ENCODE measurements around the gene ALDH2. TPM values are rescaled to one million over a fixed set of nuclear protein-coding genes. Genes with fewer than 3 reads are reported as not detected.
A peak's percentile ranks its signal among the peaks of the same experiment; 100 is the strongest.

The ALDH2 gene
- total and polyA plus RNA-seq, 9 of the 15 experiments (the other 6 are each of a cell fraction or from before 2014, with no cell fraction given): 1.9 to 22.5 (median 12.2) TPM

DNA sequence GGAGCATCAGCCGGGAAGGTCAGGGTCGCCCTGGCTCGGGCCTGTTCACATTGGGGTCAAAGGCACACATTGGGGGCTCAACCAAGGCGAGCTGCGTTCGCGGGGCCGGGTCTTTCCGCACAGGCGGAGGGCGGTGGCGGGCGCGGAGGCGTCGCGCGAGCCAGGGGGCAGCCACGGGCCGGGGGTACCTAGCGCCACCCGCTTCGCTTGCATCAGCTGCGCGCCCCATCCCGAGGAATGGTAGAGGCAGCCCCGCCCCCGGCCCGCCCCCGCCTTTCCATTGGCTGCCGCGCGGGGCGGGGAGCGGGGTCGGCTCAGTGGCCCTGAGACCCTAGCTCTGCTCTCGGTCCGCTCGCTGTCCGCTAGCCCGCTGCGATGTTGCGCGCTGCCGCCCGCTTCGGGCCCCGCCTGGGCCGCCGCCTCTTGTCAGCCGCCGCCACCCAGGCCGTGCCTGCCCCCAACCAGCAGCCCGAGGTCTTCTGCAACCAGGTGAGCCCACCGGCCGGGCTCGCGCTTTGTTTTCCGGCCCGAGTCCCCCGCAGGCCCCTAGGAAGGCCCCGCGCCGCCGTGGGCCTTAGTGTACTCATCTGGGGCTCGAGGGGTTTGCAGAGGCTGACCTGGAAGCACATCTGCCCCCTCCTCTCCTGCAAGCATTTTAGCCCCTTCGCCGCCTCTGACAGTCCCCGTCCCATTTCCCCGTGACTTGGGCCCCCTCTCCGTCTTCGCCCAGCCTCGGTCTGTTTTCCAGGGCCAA lies at the start of gene ALDH2 (continued):
- no peak for TF ChIP-seq ZNF699 (CRISPR knock-in tag; IDR thresholded peaks at IDR 0.05; ENCODE audit: insufficient replicate concordance)
- TF ChIP-seq, protein P1, sequence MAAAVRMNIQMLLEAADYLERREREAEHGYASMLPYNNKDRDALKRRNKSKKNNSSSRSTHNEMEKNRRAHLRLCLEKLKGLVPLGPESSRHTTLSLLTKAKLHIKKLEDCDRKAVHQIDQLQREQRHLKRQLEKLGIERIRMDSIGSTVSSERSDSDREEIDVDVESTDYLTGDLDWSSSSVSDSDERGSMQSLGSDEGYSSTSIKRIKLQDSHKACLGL (CRISPR knock-in tag; IDR thresholded peaks at IDR 0.05; ENCODE audit: borderline replicate concordance, poor library complexity, severe bottlenecking): no peak
- no peak for TF ChIP-seq ZFP36 (IDR thresholded peaks at IDR 0.05; ENCODE audit: low read depth, low read length, partially characterized antibody)
- TF ChIP-seq SUPT5H (IDR thresholded peaks at IDR 0.05): peak; percentile 52; the same call in 1 of the 2 replicates
- no peak for TF ChIP-seq BACH1 (tag; IDR thresholded peaks at IDR 0.05)
- no peak for TF ChIP-seq MEIS2 (IDR thresholded peaks at IDR 0.05; ENCODE audit: partially characterized antibody)
- TF ChIP-seq PHTF2 (CRISPR knock-in tag; IDR thresholded peaks at IDR 0.05): no peak
- TF ChIP-seq ZFX (CRISPR knock-in tag; IDR thresholded peaks at IDR 0.05): peak; percentile 93
- no peak for TF ChIP-seq ZBTB40 (IDR thresholded peaks at IDR 0.05)
- no peak for TF ChIP-seq ZBTB40 (CRISPR knock-in tag; IDR thresholded peaks at IDR 0.05)
- no peak for TF ChIP-seq ZNF830 (CRISPR knock-in tag; IDR thresholded peaks at IDR 0.05)
- TF ChIP-seq MYNN (IDR thresholded peaks at IDR 0.05): no peak
- no peak for TF ChIP-seq MYNN (CRISPR knock-in tag; IDR thresholded peaks at IDR 0.05)
- no peak for TF ChIP-seq ZC3H11A (IDR thresholded peaks at IDR 0.05; ENCODE audit: low read depth, low read length)
- no peak for TF ChIP-seq TSC22D4 (tag; IDR thresholded peaks at IDR 0.05)
- no peak for TF ChIP-seq CHD1 (IDR thresholded peaks at IDR 0.05; ENCODE audit: low read length)
- TF ChIP-seq CSDE1 (IDR thresholded peaks at IDR 0.05): no peak

Measured in K562 (cell line).